Measurements from ENCODE around the gene SLC6A1.

The SLC6A1 gene

DNA sequence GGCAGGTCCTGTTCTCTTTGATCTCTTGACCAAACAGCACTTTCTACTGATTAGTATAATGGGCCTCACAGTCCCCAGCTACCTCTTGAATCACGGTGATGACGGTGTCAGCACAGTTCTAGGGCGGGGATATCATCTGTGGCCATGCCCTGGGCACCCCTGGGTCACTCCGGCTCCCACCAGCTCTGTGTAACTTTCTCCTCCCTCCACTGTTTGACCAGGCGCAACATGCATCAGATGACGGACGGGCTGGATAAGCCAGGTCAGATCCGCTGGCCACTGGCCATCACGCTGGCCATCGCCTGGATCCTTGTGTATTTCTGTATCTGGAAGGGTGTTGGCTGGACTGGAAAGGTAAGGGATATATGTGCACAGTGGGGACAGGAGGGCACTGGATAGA, 29.6 kb downstream of the SLC6A1 start:
- DNase-seq (ENCODE audit: low read depth, low spot score), result no peak
- Histone ChIP-seq H3K36me3 (ENCODE audit: insufficient read depth, insufficient read length, low read length) (no peaks in the 10 kb centered on the region), H3K9ac (ENCODE audit: insufficient read length, low read depth) (no peak overlapping the region), H3K4me3 (ENCODE audit: insufficient read length, low read depth) (no peak overlapping the region), H3K27me3 (ENCODE audit: insufficient read depth, insufficient read length) (no peaks in the 10 kb centered on the region), H3K9me3 (ENCODE audit: insufficient read depth, low read length) (peaks cover 9% of the 10 kb centered on the region; the same call in 1 of the 2 replicates), H3K4me1 (ENCODE audit: insufficient read depth, insufficient read length) (no peaks in the 10 kb centered on the region)
- TF ChIP-seq ZNF274 (IDR thresholded peaks at IDR 0.05; ENCODE audit: low read depth, low read length), result no peak
- TF ChIP-seq YY1 (IDR thresholded peaks at IDR 0.05; ENCODE audit: insufficient read depth, insufficient read length), result no peak
- no peak for TF ChIP-seq SUZ12 (IDR thresholded peaks at IDR 0.05; ENCODE audit: extremely low read depth, insufficient read depth, insufficient read length)

DNA sequence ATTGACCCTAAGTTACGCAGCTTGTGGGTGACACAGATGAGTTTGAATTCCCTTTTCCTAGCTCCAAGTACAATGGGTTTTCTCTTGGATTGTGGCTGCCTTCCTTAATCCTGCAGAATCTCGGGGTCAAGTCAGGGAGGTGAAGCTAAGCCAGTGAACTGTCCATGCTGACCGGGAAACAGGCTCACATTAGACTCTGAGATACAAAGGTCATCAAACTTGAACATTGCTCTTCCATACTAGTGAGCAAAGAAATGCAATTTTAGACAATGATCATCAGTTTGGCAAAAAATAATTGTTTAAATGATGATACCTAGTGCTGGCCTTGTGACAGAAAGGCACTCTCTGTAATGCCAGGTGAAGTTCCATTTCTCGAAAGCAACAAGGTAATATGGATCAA, 31.6 kb downstream of the SLC6A1 start:
- H3K9ac ChIP-seq (ENCODE audit: insufficient read length, low read depth), result no peak overlapping the region
- no peaks in the 10 kb centered on the region for H3K36me3 ChIP-seq (ENCODE audit: insufficient read depth, insufficient read length, low read length)
- H3K4me3 ChIP-seq (ENCODE audit: insufficient read length, low read depth), result no peak overlapping the region
- TF ChIP-seq SUZ12 (IDR thresholded peaks at IDR 0.05; ENCODE audit: extremely low read depth, insufficient read depth, insufficient read length) (no peak), YY1 (IDR thresholded peaks at IDR 0.05; ENCODE audit: insufficient read depth, insufficient read length) (no peak), ZNF274 (IDR thresholded peaks at IDR 0.05; ENCODE audit: low read depth, low read length) (no peak)
- H3K4me1 ChIP-seq (ENCODE audit: insufficient read depth, insufficient read length), result no peaks in the 10 kb centered on the region
- H3K27me3 ChIP-seq (ENCODE audit: insufficient read depth, insufficient read length), result no peaks in the 10 kb centered on the region
- H3K9me3 ChIP-seq (ENCODE audit: insufficient read depth, low read length), result peaks cover 16% of the 10 kb centered on the region; the same call in 1 of the 2 replicates
- DNase-seq (ENCODE audit: low read depth, low spot score), result no peak

DNA sequence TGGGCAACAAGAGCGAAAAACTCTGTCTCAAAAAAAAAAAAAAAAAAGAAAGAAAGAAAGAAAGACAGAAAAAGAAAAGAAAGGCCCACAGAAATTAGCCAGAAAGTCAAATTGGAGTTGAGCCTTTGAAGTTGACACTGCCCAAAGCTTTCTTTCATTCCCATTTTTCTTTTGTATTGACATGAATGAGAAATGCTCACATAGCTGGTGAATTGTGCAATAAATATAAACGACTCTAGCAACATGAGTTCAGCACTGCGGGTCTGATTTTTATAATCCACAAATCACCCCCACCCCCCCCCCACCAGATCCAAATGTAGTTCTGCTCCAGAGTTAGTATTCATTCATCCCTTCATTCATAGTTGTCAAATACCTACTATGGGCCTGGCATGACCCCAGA, 37.4 kb downstream of the SLC6A1 start:
- Histone ChIP-seq H3K9me3 (ENCODE audit: insufficient read depth, low read length) (peaks cover 16% of the 10 kb centered on the region; the same call in 1 of the 2 replicates), H3K4me3 (ENCODE audit: insufficient read length, low read depth) (no peak overlapping the region), H3K9ac (ENCODE audit: insufficient read length, low read depth) (no peak overlapping the region), H3K27me3 (ENCODE audit: insufficient read depth, insufficient read length) (no peaks in the 10 kb centered on the region), H3K4me1 (ENCODE audit: insufficient read depth, insufficient read length) (no peaks in the 10 kb centered on the region), H3K36me3 (ENCODE audit: insufficient read depth, insufficient read length, low read length) (no peaks in the 10 kb centered on the region)
- TF ChIP-seq SUZ12 (IDR thresholded peaks at IDR 0.05; ENCODE audit: extremely low read depth, insufficient read depth, insufficient read length) (no peak), YY1 (IDR thresholded peaks at IDR 0.05; ENCODE audit: insufficient read depth, insufficient read length) (no peak), ZNF274 (IDR thresholded peaks at IDR 0.05; ENCODE audit: low read depth, low read length) (no peak)
- no peak for DNase-seq (ENCODE audit: low read depth, low spot score)

DNA sequence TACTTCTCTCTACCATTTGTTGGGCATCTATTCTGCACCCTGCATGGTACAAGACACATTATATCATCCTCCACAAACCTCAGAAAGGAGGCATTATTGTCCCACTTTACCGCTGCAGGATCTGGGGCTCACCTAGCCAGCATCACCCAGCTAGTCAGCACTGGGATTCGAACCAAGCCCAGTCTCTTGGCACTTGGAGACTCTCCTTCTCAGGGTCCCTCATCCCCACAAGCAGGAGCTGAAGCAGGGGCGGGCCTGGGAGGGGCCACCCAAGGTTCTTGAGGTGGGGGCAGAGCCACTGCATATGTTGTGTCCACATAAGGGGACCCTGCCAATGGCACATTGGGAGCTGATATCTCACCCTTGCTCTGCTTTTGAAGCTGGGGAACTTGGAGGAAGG, 41.3 kb downstream of the SLC6A1 start:
- TF ChIP-seq YY1 (IDR thresholded peaks at IDR 0.05; ENCODE audit: insufficient read depth, insufficient read length) (no peak), ZNF274 (IDR thresholded peaks at IDR 0.05; ENCODE audit: low read depth, low read length) (no peak), SUZ12 (IDR thresholded peaks at IDR 0.05; ENCODE audit: extremely low read depth, insufficient read depth, insufficient read length) (no peak)
- no peak overlapping the region for H3K9ac ChIP-seq (ENCODE audit: insufficient read length, low read depth)

DNA sequence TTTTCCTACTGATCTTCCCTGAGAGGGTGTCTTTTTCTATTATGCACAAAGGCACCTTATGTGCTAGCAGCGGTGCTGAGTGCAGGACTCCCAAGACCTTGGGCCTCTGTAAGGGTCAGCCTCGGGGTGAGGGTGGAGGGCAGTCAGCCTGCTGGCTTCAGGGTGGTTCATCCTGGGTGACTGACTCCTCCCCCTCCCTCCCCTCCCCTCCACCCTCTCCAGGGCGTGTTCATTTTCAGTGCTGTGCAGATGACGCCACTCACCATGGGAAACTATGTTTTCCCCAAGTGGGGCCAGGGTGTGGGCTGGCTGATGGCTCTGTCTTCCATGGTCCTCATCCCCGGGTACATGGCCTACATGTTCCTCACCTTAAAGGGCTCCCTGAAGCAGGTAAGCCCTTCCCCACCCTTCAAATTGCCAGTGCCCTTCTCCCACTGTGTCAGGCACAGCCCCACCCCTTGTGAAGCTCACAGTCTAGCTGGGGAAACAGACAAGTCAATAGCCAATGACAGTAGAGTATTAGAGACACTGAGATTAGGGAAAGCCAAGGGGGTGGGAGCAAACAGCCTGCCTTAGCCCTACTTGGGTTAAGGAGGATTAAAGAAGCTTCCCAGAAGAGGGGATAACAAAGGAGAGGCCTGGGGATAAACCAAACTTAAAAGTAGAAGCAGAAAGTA, 41.9 kb downstream of the SLC6A1 start:
- Histone ChIP-seq H3K27me3 (ENCODE audit: insufficient read depth, insufficient read length) (no peaks in the 10 kb centered on the region), H3K4me1 (ENCODE audit: insufficient read depth, insufficient read length) (peaks cover 3% of the 10 kb centered on the region), H3K9me3 (ENCODE audit: insufficient read depth, low read length) (no peaks in the 10 kb centered on the region), H3K9ac (ENCODE audit: insufficient read length, low read depth) (no peak overlapping the region), H3K36me3 (ENCODE audit: insufficient read depth, insufficient read length, low read length) (no peaks in the 10 kb centered on the region), H3K4me3 (ENCODE audit: insufficient read length, low read depth) (no peak overlapping the region)
- TF ChIP-seq ZNF274 (IDR thresholded peaks at IDR 0.05; ENCODE audit: low read depth, low read length) (no peak), SUZ12 (IDR thresholded peaks at IDR 0.05; ENCODE audit: extremely low read depth, insufficient read depth, insufficient read length) (no peak), YY1 (IDR thresholded peaks at IDR 0.05; ENCODE audit: insufficient read depth, insufficient read length) (no peak)
- DNase-seq (ENCODE audit: low read depth, low spot score), result no peak

More for the DNA sequence above, 41.3 kb downstream of the SLC6A1 start:
- Histone ChIP-seq H3K4me1 (ENCODE audit: insufficient read depth, insufficient read length) (peaks cover 3% of the 10 kb centered on the region), H3K4me3 (ENCODE audit: insufficient read length, low read depth) (no peak overlapping the region), H3K27me3 (ENCODE audit: insufficient read depth, insufficient read length) (no peaks in the 10 kb centered on the region), H3K36me3 (ENCODE audit: insufficient read depth, insufficient read length, low read length) (no peaks in the 10 kb centered on the region), H3K9me3 (ENCODE audit: insufficient read depth, low read length) (no peaks in the 10 kb centered on the region)
- no peak for DNase-seq (ENCODE audit: low read depth, low spot score)

DNA sequence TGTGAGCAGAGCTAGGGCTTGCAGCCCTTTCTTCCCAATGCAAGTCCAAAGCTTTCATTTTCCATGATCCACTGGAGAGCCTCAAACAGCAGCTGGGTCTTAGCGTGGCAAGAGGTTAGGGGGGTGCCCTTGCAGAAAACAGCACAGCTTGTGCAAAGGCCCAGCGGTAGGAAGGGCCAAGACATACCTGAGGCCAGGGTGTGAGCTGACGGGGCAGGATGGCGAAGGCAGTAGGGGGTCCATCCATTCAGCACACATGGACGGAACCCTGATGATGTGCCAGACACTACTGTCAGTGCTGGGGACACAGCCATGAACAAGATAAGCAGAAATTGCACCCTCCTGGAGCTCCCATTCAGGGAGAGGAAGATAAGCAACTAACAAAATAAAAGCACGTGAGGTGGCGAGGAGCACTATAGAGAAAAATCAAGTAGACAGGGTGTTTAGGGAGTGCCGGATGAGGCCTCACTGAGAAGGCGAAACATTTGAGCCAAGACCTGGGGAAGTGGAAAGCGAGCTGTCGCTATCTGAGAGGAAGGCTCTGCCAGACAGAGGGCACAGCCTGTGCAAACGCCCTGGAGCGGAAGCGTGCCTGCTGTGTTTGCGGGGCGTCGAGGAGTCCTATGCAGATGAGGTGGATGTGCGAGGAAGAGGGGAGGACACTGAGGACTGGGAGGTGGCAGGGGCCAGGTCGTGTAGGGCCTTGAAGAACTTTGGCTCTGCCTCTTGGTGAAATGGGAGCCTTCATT, 43.4 kb downstream of the SLC6A1 start:
- TF ChIP-seq SUZ12 (IDR thresholded peaks at IDR 0.05; ENCODE audit: extremely low read depth, insufficient read depth, insufficient read length) (no peak), YY1 (IDR thresholded peaks at IDR 0.05; ENCODE audit: insufficient read depth, insufficient read length) (no peak), ZNF274 (IDR thresholded peaks at IDR 0.05; ENCODE audit: low read depth, low read length) (no peak)
- Histone ChIP-seq H3K4me3 (ENCODE audit: insufficient read length, low read depth) (no peak overlapping the region), H3K27me3 (ENCODE audit: insufficient read depth, insufficient read length) (no peaks in the 10 kb centered on the region), H3K9me3 (ENCODE audit: insufficient read depth, low read length) (no peaks in the 10 kb centered on the region), H3K4me1 (ENCODE audit: insufficient read depth, insufficient read length) (peaks cover 3% of the 10 kb centered on the region), H3K36me3 (ENCODE audit: insufficient read depth, insufficient read length, low read length) (no peaks in the 10 kb centered on the region), H3K9ac (ENCODE audit: insufficient read length, low read depth) (no peak overlapping the region)
- DNase-seq (ENCODE audit: low read depth, low spot score), result no peak

DNA sequence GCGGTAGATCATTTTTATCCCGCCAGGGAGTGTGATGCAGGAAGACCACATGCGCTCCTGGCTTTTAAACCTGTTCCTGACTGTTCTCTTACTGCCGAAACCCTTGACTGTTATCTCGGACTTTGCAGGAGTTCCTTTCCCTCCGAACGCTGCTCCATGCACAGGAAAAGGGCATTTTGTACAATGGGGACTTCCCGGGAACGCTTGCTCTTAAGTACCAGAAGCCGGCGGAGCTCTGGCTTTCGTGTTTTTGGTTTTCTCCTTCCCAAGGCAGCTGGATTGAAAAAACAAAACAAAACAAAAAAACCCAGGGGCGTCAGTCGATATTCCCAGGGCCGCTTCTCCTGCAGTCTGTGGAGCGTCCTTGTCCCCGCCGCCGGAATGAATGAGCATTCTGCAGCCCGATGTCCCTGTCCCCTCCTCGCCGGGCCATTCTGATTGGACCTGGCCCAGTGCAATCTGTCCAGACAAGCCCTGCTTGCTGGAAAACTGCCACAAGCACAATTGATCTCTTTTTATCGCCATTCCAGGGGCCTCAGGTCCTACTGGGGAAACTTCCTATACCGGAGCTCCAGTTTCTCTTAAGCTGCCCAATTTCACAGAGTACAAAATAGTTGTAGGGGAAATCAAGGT, 44.8 kb downstream of the SLC6A1 start:
- DNase-seq (ENCODE audit: low read depth, low spot score), result no peak
- Histone ChIP-seq H3K9me3 (ENCODE audit: insufficient read depth, low read length) (no peaks in the 10 kb centered on the region), H3K27me3 (ENCODE audit: insufficient read depth, insufficient read length) (no peaks in the 10 kb centered on the region), H3K4me3 (ENCODE audit: insufficient read length, low read depth) (no peak overlapping the region), H3K4me1 (ENCODE audit: insufficient read depth, insufficient read length) (peaks cover 3% of the 10 kb centered on the region), H3K9ac (ENCODE audit: insufficient read length, low read depth) (no peak overlapping the region), H3K36me3 (ENCODE audit: insufficient read depth, insufficient read length, low read length) (no peaks in the 10 kb centered on the region)
- TF ChIP-seq YY1 (IDR thresholded peaks at IDR 0.05; ENCODE audit: insufficient read depth, insufficient read length), result no peak
